Neural cell (in vitro differentiated cells): ENCODE measurements around the gene C4A. TPM values are rescaled to one million over a fixed set of nuclear protein-coding genes. Genes with fewer than 3 reads are reported as not detected.
"Not testable (repeated sequence)": the region's sequence is repeated elsewhere in the genome, so short reads cannot be mapped to it uniquely, and the experiment has no call there.

Source experiments
- H2AFZ ChIP-seq: fragments of 200-600, 300-800 bp; sonication (generic), shearing (Covaris generic); 2 replicates; pipeline ENCODE4 v1.6.0; 2014; ENCODE audit warnings: low read depth, mild to moderate bottlenecking, antibody characterized with exemption, low read length, moderate library complexity
- H3F3A ChIP-seq: fragments of 200-600 bp; shearing (Covaris generic); 2 replicates; pipeline ENCODE4 v1.6.1; 2016; ENCODE audit warnings: mild to moderate bottlenecking, moderate library complexity, mixed read lengths, antibody characterized with exemption, low read length; ENCODE audit not compliant: insufficient read depth, poor library complexity, severe bottlenecking
- H3K27ac ChIP-seq: fragments of 200-600, 300-800 bp; sonication (generic), shearing (Covaris generic); 2 replicates; pipeline ENCODE4 v1.5.1; 2014; ENCODE audit warnings: mild to moderate bottlenecking, low read length, moderate library complexity
- H3K27me3 ChIP-seq: fragments of 300-800, 200-600 bp; sonication (generic), shearing (Covaris generic); 2 replicates; pipeline ENCODE4 v1.6.0; 2014; ENCODE audit warnings: mild to moderate bottlenecking, low read depth, low read length, moderate library complexity; ENCODE audit not compliant: insufficient read depth
- H3K36me3 ChIP-seq: fragments of 300-800, 200-600 bp; sonication (generic), shearing (Covaris generic); 2 replicates; pipeline ENCODE4 v1.5.1; 2014; ENCODE audit warnings: mild to moderate bottlenecking, antibody characterized with exemption, low read length, moderate library complexity; ENCODE audit not compliant: insufficient read depth
- H3K4me2 ChIP-seq: fragments of 300-800, 200-600 bp; sonication (generic), shearing (Covaris generic); 2 replicates; pipeline ENCODE4 v1.6.0; 2014; ENCODE audit warnings: mild to moderate bottlenecking, low read length
- H3K4me3 ChIP-seq: fragments of 300-800, 200-600 bp; sonication (generic), shearing (Covaris generic); 2 replicates; pipeline ENCODE4 v1.5.1; 2014; ENCODE audit warnings: mild to moderate bottlenecking, low read length, moderate library complexity
- H3K79me2 ChIP-seq: fragments of 200-600 bp; shearing (Covaris generic); replicated peaks from 2 replicates; pipeline ENCODE4 v1.6.0; 2014; ENCODE audit warnings: mild to moderate bottlenecking, low read length, moderate library complexity; ENCODE audit not compliant: insufficient read depth
- H3K9ac ChIP-seq: fragments of 300-800, 200-600 bp; sonication (generic), shearing (Covaris generic); 2 replicates; pipeline ENCODE4 v1.6.1; 2016; ENCODE audit warnings: mild to moderate bottlenecking, low read length, mixed read lengths
- H3K9me2 ChIP-seq: fragments of 200-600 bp; shearing (Covaris generic); 2 replicates; pipeline ENCODE4 v1.6.1; 2016; ENCODE audit warnings: mild to moderate bottlenecking, low read length, mixed read lengths; ENCODE audit not compliant: insufficient read depth
- H3K9me3 ChIP-seq: fragments of 200-600, 300-800 bp; sonication (generic), shearing (Covaris generic); 2 replicates; pipeline ENCODE4 v1.6.1; 2016; ENCODE audit warnings: mild to moderate bottlenecking, mixed run types, low read length, moderate library complexity, mixed read lengths
- H4K20me1 ChIP-seq: fragments of 200-600 bp; shearing (Covaris generic); 2 replicates; pipeline ENCODE4 v1.6.1; 2016; ENCODE audit warnings: mild to moderate bottlenecking, mixed run types; ENCODE audit not compliant: insufficient read depth
- CTCF ChIP-seq: fragments of 450-650 bp; IDR thresholded peaks from 2 replicates; pipeline ENCODE4 v1.5.1; 2014; ENCODE audit warnings: antibody characterized with exemption, mild to moderate bottlenecking, moderate library complexity; ENCODE audit not compliant: poor library complexity, severe bottlenecking
- EP300 ChIP-seq: fragments of 450-650 bp; conservative IDR thresholded peaks from 2 replicates; pipeline ENCODE4 v1.6.1; 2014; ENCODE audit warnings: antibody characterized with exemption, mild to moderate bottlenecking, moderate library complexity; ENCODE audit not compliant: poor library complexity, severe bottlenecking
- EZH2 ChIP-seq: fragments of 200-600, 300-800 bp; shearing (Covaris generic), sonication (generic); IDR thresholded peaks from 2 replicates; pipeline ENCODE4 v1.6.1; 2014; ENCODE audit warnings: antibody characterized with exemption, low read length, borderline replicate concordance, mild to moderate bottlenecking; ENCODE audit not compliant: insufficient read depth, poor library complexity, severe bottlenecking
- MXI1 ChIP-seq: fragments of 450-650 bp; conservative IDR thresholded peaks from 2 replicates; pipeline ENCODE4 v1.6.1; 2014; ENCODE audit warnings: antibody characterized with exemption, mild to moderate bottlenecking; ENCODE audit not compliant: poor library complexity, severe bottlenecking
- POLR2AphosphoS5 ChIP-seq: IDR thresholded peaks from 2 replicates; pipeline ENCODE4 v1.6.1; 2012
- RAD21 ChIP-seq: fragments of 450-650 bp; conservative IDR thresholded peaks from 2 replicates; pipeline ENCODE4 v1.6.1; 2014; ENCODE audit warnings: antibody characterized with exemption, mild to moderate bottlenecking, moderate library complexity
- REST ChIP-seq: IDR thresholded peaks from 2 replicates; pipeline ENCODE4 v1.6.1; 2012; ENCODE audit warnings: borderline replicate concordance
- SMC3 ChIP-seq: fragments of 450-650 bp; conservative IDR thresholded peaks from 2 replicates; pipeline ENCODE4 v1.6.1; 2014; ENCODE audit warnings: antibody characterized with exemption, mild to moderate bottlenecking, moderate library complexity; ENCODE audit not compliant: poor library complexity
- TAF1 ChIP-seq: IDR thresholded peaks from 2 replicates; pipeline ENCODE4 v1.6.1; 2012; ENCODE audit warnings: low read depth
- polyA plus RNA-seq: library from polyadenylated mRNA; depleted of rRNA; stranded (reverse); fragments of >200 nt; gene quantifications from 2 replicates; pipeline ENCODE4 v1.2.3, GENCODE V29; 2014

The C4A gene
- polyA plus RNA-seq, 1 donor from 2014 or later, result 4.4 TPM

- not testable (repeated sequence) for H3K4me2 ChIP-seq, H3K27ac ChIP-seq, H3K9me3 ChIP-seq, H3K27me3 ChIP-seq, H3K79me2 ChIP-seq, H3K9me2 ChIP-seq, H3K36me3 ChIP-seq, H2AFZ ChIP-seq, H3K4me3 ChIP-seq, H4K20me1 ChIP-seq, H3K9ac ChIP-seq, H3F3A ChIP-seq
Observed at GRCh38 chr6:32041385-32041784, 59.5 kb downstream of the C4A start.

- H3K4me2 ChIP-seq, H3K4me3 ChIP-seq, H3K27me3 ChIP-seq, H3K9ac ChIP-seq, H3K79me2 ChIP-seq, H3K36me3 ChIP-seq, H2AFZ ChIP-seq, H3K27ac ChIP-seq, H3K9me2 ChIP-seq, H3K9me3 ChIP-seq, H4K20me1 ChIP-seq, H3F3A ChIP-seq: not testable (repeated sequence)
Observed at GRCh38 chr6:32042276-32042675, 60.4 kb downstream of the C4A start.

- H2AFZ ChIP-seq, H3K9ac ChIP-seq, H3K9me3 ChIP-seq, H3K9me2 ChIP-seq, H3F3A ChIP-seq, H3K4me2 ChIP-seq, H3K36me3 ChIP-seq, H3K4me3 ChIP-seq, H4K20me1 ChIP-seq, H3K27ac ChIP-seq, H3K79me2 ChIP-seq, H3K27me3 ChIP-seq: not testable (repeated sequence)
Observed at GRCh38 chr6:32043589-32044380, 61.9 kb downstream of the C4A start.

- not testable (repeated sequence) for H3F3A ChIP-seq, H3K27me3 ChIP-seq, H3K27ac ChIP-seq, H3K9ac ChIP-seq, H3K9me2 ChIP-seq, H3K36me3 ChIP-seq, H3K79me2 ChIP-seq, H3K4me3 ChIP-seq, H2AFZ ChIP-seq, H4K20me1 ChIP-seq, H3K4me2 ChIP-seq, H3K9me3 ChIP-seq
Observed at GRCh38 chr6:32044916-32045315, 63.1 kb downstream of the C4A start.

- H3F3A ChIP-seq, result no peaks in the 10 kb centered on the region
- H3K9ac ChIP-seq, result no peak overlapping the region
- H3K9me2 ChIP-seq, result no peaks in the 10 kb centered on the region
- no peaks in the 10 kb centered on the region for H4K20me1 ChIP-seq
- no peak overlapping the region for H3K27ac ChIP-seq
- H2AFZ ChIP-seq, result no peak overlapping the region
- H3K79me2 ChIP-seq, result no peaks in the 10 kb centered on the region
- no peaks in the 10 kb centered on the region for H3K27me3 ChIP-seq
- no peak overlapping the region for H3K4me3 ChIP-seq
- no peaks in the 10 kb centered on the region for H3K36me3 ChIP-seq
- H3K9me3 ChIP-seq, result no peaks in the 10 kb centered on the region
- H3K4me2 ChIP-seq, result no peak overlapping the region
- TF ChIP-seq EZH2 (no peak), EP300 (no peak), TAF1 (no peak), SMC3 (no peak), MXI1 (no peak), CTCF (no peak), RAD21 (no peak), POLR2AphosphoS5 (no peak), REST (no peak)
Observed at GRCh38 chr6:32045811-32046449, 64.1 kb downstream of the C4A start.
